ENCODE results near the gene MINDY3.
"Not testable (repeated sequence)": the region's sequence is repeated elsewhere in the genome, so short reads cannot be mapped to it uniquely, and the experiment has no call there.

Gene MINDY3

DNA sequence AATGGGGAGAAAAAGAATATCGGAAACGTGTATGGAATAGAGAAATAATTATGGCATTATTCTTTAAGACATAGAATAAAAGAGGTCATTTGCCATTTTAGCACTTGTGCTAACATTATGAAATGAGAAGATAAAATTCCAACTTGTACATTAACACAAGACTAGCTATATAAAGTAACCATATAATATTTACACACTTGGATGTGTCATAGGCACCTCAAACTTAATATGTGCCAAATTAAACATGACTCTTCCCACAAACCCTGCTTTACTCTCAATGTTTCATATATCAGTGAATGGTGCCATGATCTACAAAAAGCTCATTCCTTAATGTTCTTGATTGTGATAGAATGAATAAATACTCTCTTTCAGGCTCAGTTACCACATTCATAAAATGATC, 4.1 kb upstream of the MINDY3 start:
- H3K9me3 Mint-ChIP-seq: peaks cover 5% of the 10 kb centered on the region
- ATAC-seq: no peak
- H3K4me1 Mint-ChIP-seq: peaks cover 5% of the 10 kb centered on the region
- peaks cover 36% of the 10 kb centered on the region for H3K27me3 Mint-ChIP-seq
- H3K4me3 Mint-ChIP-seq: no peak overlapping the region
- no peak overlapping the region for H3K27ac Mint-ChIP-seq
- H3K36me3 Mint-ChIP-seq: no peaks in the 10 kb centered on the region

- H3K27me3 Mint-ChIP-seq: peaks cover 36% of the 10 kb centered on the region
- no peak overlapping the region for H3K27ac Mint-ChIP-seq
- H3K36me3 Mint-ChIP-seq: no peaks in the 10 kb centered on the region
- no peak overlapping the region for H3K4me3 Mint-ChIP-seq
- H3K9me3 Mint-ChIP-seq: peaks cover 5% of the 10 kb centered on the region
- no peak for ATAC-seq
- peaks cover 9% of the 10 kb centered on the region for H3K4me1 Mint-ChIP-seq
Observed at GRCh38 chr10:15863733-15864132, 3.4 kb upstream of the MINDY3 start.

- H3K9me3 Mint-ChIP-seq: peaks cover 5% of the 10 kb centered on the region
- H3K36me3 Mint-ChIP-seq: no peaks in the 10 kb centered on the region
- H3K4me1 Mint-ChIP-seq: peaks cover 12% of the 10 kb centered on the region
- ATAC-seq: no peak
- H3K27ac Mint-ChIP-seq: no peak overlapping the region
- H3K27me3 Mint-ChIP-seq: peaks cover 36% of the 10 kb centered on the region
- no peak overlapping the region for H3K4me3 Mint-ChIP-seq
Observed at GRCh38 chr10:15863323-15863722, 3.0 kb upstream of the MINDY3 start.

GRCh38 chr10:15860692-15861201, 440 bp upstream of the MINDY3 start:
- peaks cover 13% of the 10 kb centered on the region for H3K36me3 Mint-ChIP-seq
- peaks cover 21% of the 10 kb centered on the region for H3K27me3 Mint-ChIP-seq
- peak overlapping the region; percentile 99 for H3K4me3 Mint-ChIP-seq
- no peak for ATAC-seq
- H3K9me3 Mint-ChIP-seq: peaks cover 2% of the 10 kb centered on the region
- peaks cover 28% of the 10 kb centered on the region for H3K4me1 Mint-ChIP-seq
- H3K27ac Mint-ChIP-seq: peak overlapping the region; percentile 95

DNA sequence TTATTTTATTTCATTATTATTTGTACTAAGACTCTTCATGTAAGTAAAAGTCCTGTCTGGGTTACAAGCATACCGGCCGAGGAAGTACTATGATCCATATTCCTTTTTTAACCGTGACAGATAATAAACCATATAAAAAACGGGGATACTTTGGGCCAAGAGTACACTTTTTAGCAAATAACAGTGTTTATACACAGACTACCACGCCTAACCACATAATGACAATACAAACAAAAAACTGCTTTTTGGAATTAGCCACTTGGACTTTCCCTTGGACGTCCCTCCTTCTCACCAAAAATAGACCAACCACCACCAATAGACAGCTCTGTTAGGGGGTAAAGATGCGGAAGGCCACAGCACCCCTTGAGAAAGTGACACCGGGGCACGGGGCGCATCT, 800 bp downstream of the MINDY3 start:
- ATAC-seq: no peak
- H3K36me3 Mint-ChIP-seq: peaks cover 22% of the 10 kb centered on the region
- H3K27me3 Mint-ChIP-seq: peaks cover 9% of the 10 kb centered on the region
- H3K4me1 Mint-ChIP-seq: peaks cover 34% of the 10 kb centered on the region
- H3K4me3 Mint-ChIP-seq: peak overlapping the region; percentile 99
- H3K27ac Mint-ChIP-seq: peak overlapping the region; percentile 95
- H3K9me3 Mint-ChIP-seq: peaks cover 2% of the 10 kb centered on the region

DNA sequence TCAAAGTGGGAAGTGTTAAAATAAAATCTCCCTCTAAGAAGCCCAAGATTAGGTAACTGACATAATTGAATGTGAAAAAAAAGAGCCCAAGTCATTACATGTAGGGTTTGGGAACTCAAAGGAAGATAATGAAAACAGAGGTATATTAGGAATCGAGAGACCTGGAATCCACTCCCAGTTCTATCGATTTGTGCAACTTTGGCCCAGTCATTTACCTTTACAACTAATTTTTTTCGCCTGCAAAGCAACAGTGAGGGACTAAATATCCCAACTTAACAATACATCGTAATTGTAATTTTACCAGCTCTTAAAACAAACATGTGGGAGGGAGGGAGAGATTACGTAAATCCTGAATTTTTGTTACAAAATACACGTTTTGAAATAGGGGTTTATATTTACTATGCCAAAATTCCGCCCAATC, 1.4 kb downstream of the MINDY3 start:
- H3K9me3 Mint-ChIP-seq: peaks cover 2% of the 10 kb centered on the region
- no peak for ATAC-seq
- no peak overlapping the region for H3K27ac Mint-ChIP-seq
- H3K4me3 Mint-ChIP-seq: peak overlapping the region; percentile 38
- peaks cover 28% of the 10 kb centered on the region for H3K36me3 Mint-ChIP-seq
- peaks cover 2% of the 10 kb centered on the region for H3K27me3 Mint-ChIP-seq
- H3K4me1 Mint-ChIP-seq: peaks cover 39% of the 10 kb centered on the region

DNA sequence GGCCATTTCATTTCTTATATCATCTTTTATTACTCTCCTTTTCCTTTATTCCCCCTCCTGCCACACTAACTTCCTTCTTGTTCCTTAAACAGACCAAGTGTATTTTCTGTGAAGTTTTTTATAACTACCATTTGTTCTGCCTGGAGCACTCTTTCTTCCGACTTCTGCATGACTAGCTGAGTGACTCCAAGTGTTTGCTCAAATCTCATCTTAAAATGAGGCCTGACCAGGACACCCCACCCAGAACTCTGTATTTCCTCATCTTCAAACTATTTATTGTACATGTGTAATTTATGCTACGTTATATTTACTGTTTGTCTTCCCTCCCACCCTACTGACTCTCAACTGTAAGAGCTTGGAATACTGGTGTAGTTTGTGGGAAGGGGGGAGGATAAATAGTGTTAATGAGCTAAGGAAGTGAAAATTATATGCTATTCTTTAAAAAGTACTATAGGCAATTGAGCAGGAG, 3.2 kb downstream of the MINDY3 start:
- Mint-ChIP-seq H3K4me1 (peaks cover 52% of the 10 kb centered on the region), H3K27me3 (no peaks in the 10 kb centered on the region), H3K27ac (no peak overlapping the region), H3K4me3 (no peak overlapping the region), H3K9me3 (peaks cover 3% of the 10 kb centered on the region), H3K36me3 (peaks cover 42% of the 10 kb centered on the region)
- no peak for ATAC-seq

- Mint-ChIP-seq H3K9me3 (peaks cover 8% of the 10 kb centered on the region), H3K27ac (no peak overlapping the region), H3K4me3 (no peak overlapping the region), H3K36me3 (peaks cover 49% of the 10 kb centered on the region), H3K27me3 (no peaks in the 10 kb centered on the region), H3K4me1 (peaks cover 58% of the 10 kb centered on the region)
- no peak for ATAC-seq
Observed at GRCh38 chr10:15856328-15857015, 3.8 kb downstream of the MINDY3 start.

DNA sequence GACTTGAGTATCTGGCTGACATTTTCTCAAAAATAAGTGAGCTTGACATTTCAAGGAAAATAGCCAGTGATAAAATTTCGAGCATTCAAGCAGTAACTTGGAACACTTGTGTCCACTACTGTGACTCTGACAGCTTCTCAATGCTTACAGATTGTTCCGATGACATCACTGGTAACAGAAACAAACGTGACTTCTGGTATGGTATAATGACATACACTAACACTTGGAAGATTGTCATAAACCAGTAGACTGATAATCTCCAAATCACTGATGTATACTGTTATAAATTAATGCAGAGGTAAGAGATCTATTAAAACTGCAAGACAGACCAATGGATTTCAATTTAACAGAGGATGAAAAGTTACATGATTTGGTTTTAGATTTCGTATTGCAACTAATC, 6.5 kb downstream of the MINDY3 start:
- Mint-ChIP-seq H3K4me3 (no peak overlapping the region), H3K9me3 (peaks cover 20% of the 10 kb centered on the region), H3K27me3 (no peaks in the 10 kb centered on the region), H3K36me3 (peaks cover 76% of the 10 kb centered on the region), H3K4me1 (peaks cover 64% of the 10 kb centered on the region), H3K27ac (no peak overlapping the region)
- ATAC-seq: no peak

- Mint-ChIP-seq H3K27me3 (no peaks in the 10 kb centered on the region), H3K36me3 (peaks cover 83% of the 10 kb centered on the region), H3K27ac (no peak overlapping the region), H3K4me1 (peaks cover 56% of the 10 kb centered on the region), H3K9me3 (peaks cover 20% of the 10 kb centered on the region), H3K4me3 (no peak overlapping the region)
- ATAC-seq: no peak
Observed at GRCh38 chr10:15852111-15852557, 8.2 kb downstream of the MINDY3 start.

DNA sequence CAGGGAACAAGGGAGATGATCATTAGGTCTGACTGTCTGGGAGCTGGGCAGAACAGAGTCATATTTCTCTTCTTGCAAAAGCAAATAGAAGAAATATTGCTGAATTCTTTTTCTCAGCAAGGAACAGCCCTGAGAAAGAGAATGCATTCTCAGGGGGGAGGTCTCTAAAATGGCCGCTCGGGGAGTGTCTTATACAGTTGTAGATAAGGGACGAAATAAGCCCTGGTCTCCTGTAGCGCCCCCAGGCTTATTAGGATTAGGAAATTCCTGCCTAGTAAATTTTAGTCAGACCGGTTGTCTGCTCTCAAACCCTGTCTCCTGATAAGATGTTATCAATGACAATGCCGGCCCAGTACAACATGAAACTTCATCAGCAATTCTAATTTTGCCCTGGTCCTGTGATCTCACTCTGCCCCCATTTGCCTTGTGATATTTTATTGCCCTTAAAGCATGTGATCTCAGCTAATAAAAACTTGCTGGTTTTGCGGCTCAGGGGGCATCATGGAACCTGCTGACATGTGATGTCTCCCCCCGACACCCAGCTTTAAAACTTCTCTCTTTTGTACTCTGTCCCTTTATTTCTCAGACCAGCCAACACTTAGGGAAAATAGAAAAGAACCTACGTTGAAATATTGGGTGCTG, 9.8 kb downstream of the MINDY3 start:
- peaks cover 20% of the 10 kb centered on the region for H3K9me3 Mint-ChIP-seq
- H3K27ac Mint-ChIP-seq, H3K4me3 Mint-ChIP-seq, ATAC-seq, H3K27me3 Mint-ChIP-seq: not testable (repeated sequence)
- H3K4me1 Mint-ChIP-seq: peaks cover 45% of the 10 kb centered on the region
- peaks cover 71% of the 10 kb centered on the region for H3K36me3 Mint-ChIP-seq

- H3K4me1 Mint-ChIP-seq: peaks cover 37% of the 10 kb centered on the region
- H3K4me3 Mint-ChIP-seq: no peak overlapping the region
- peaks cover 20% of the 10 kb centered on the region for H3K9me3 Mint-ChIP-seq
- no peak overlapping the region for H3K27ac Mint-ChIP-seq
- no peaks in the 10 kb centered on the region for H3K27me3 Mint-ChIP-seq
- no peak for ATAC-seq
- peaks cover 62% of the 10 kb centered on the region for H3K36me3 Mint-ChIP-seq
Observed at GRCh38 chr10:15849316-15849715, 11.0 kb downstream of the MINDY3 start.

GRCh38 chr10:15847481-15847880, 12.8 kb downstream of the MINDY3 start:
- H3K27me3 Mint-ChIP-seq: no peaks in the 10 kb centered on the region
- no peak overlapping the region for H3K27ac Mint-ChIP-seq
- H3K9me3 Mint-ChIP-seq: peaks cover 20% of the 10 kb centered on the region
- H3K4me3 Mint-ChIP-seq: no peak overlapping the region
- ATAC-seq: no peak
- H3K4me1 Mint-ChIP-seq: peaks cover 25% of the 10 kb centered on the region
- peaks cover 47% of the 10 kb centered on the region for H3K36me3 Mint-ChIP-seq

DNA sequence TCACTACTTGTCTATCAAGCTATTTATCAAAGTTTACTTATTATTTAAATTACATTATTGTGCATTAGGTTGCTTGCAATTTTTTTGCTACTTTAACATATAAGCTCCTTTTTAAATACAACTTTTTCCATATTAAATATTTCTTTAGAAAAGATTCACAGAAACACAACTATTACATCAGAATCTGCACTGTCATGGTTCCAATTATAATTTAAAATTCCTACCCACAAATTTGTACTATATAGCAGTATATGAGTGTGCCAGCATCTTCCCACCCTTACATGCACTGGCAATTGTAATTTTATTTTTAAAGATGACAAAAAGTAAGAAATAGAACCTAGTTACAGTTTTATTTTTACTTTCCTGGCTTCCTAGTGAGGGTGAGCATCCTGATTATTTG, 15.8 kb downstream of the MINDY3 start:
- ATAC-seq: no peak
- H3K9me3 Mint-ChIP-seq: no peaks in the 10 kb centered on the region
- H3K27me3 Mint-ChIP-seq: no peaks in the 10 kb centered on the region
- peaks cover 17% of the 10 kb centered on the region for H3K36me3 Mint-ChIP-seq
- H3K27ac Mint-ChIP-seq: no peak overlapping the region
- H3K4me1 Mint-ChIP-seq: peaks cover 6% of the 10 kb centered on the region
- H3K4me3 Mint-ChIP-seq: no peak overlapping the region

DNA sequence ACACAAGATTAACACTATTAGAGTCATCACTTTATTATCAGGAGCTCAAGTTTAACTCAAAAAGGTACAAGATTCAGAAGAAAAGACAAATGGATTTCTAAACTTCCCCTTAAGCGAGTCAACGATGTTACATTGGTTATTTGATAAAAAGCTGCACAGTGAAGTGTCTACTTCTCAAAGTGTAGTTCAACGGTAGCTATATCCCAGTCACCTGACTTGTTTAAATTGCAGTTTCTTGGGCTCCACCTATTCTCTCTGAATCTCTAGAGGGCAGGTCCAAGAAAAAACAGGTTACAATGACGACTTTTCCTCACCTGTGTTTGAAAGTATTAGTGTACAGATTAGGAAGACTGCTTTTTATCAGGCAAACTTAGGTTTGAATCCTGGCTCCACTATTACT, 16.6 kb downstream of the MINDY3 start:
- H3K9me3 Mint-ChIP-seq: no peaks in the 10 kb centered on the region
- no peak overlapping the region for H3K27ac Mint-ChIP-seq
- H3K27me3 Mint-ChIP-seq: no peaks in the 10 kb centered on the region
- peaks cover 9% of the 10 kb centered on the region for H3K36me3 Mint-ChIP-seq
- no peak for ATAC-seq
- no peak overlapping the region for H3K4me3 Mint-ChIP-seq
- no peaks in the 10 kb centered on the region for H3K4me1 Mint-ChIP-seq

All from stimulated activated memory B cell treated with anti-CD40 and anti-IgM and Interleukin-4, amounts not matched to agents 10 μg/mL and 1 μg/mL and 100 μg/mL, for 72 hours (primary cell).